Glomerular endothelial cell (primary cell): ENCODE results near the gene YPEL5. TPM values are rescaled to one million over a fixed set of nuclear protein-coding genes. Genes with fewer than 3 reads are reported as not detected.
"Not testable (repeated sequence)": the region's sequence is repeated elsewhere in the genome, so short reads cannot be mapped to it uniquely, and the experiment has no call there.

Source experiments
- DNase-seq: peaks from one replicate; pipeline ENCODE4 v3.0.0-alpha.2; 2011; ENCODE audit warnings: low read depth, low spot score; ENCODE audit errors: extremely low read depth
- total RNA-seq: library from RNA; depleted of rRNA; stranded (reverse); fragments of >200 nt; gene quantifications from 2 replicates; pipeline ENCODE4 v1.2.3, GENCODE V29; 2015

Gene YPEL5
- total RNA-seq, 1 donor from 2014 or later, result 114 TPM

- DNase-seq, result no peak
Measured at GRCh38 chr2:30136764-30137444, 9.9 kb upstream of the YPEL5 start.

GRCh38 chr2:30139131-30139870 is 7.5 kb upstream of the YPEL5 start:
- no peak for DNase-seq

GRCh38 chr2:30141136-30141535 is 5.7 kb upstream of the YPEL5 start:
- no peak for DNase-seq

GRCh38 chr2:30144260-30144659 is 2.5 kb upstream of the YPEL5 start:
- no peak for DNase-seq

GRCh38 chr2:30144951-30145350 is 1.9 kb upstream of the YPEL5 start:
- not testable (repeated sequence) for DNase-seq

- DNase-seq, result no peak
Measured at GRCh38 chr2:30145826-30146336, 926 bp upstream of the YPEL5 start.

GRCh38 chr2:30147196-30147714 is 448 bp downstream of the YPEL5 start:
- no peak for DNase-seq

GRCh38 chr2:30147715-30148610 is 1.2 kb downstream of the YPEL5 start:
- DNase-seq, result no peak

- DNase-seq, result no peak
Measured at GRCh38 chr2:30148850-30149249, 2.0 kb downstream of the YPEL5 start.

- no peak for DNase-seq
Measured at GRCh38 chr2:30149513-30149912, 2.7 kb downstream of the YPEL5 start.

- no peak for DNase-seq
Measured at GRCh38 chr2:30149976-30150375, 3.2 kb downstream of the YPEL5 start.

GRCh38 chr2:30150786-30151185 is 4.0 kb downstream of the YPEL5 start:
- no peak for DNase-seq

- no peak for DNase-seq
Measured at GRCh38 chr2:30152385-30152784, 5.6 kb downstream of the YPEL5 start.

GRCh38 chr2:30155202-30155601 is 8.4 kb downstream of the YPEL5 start:
- DNase-seq, result no peak

- no peak for DNase-seq
Measured at GRCh38 chr2:30155889-30156658, 9.3 kb downstream of the YPEL5 start.

GRCh38 chr2:30157616-30158015 is 10.8 kb downstream of the YPEL5 start:
- no peak for DNase-seq

- no peak for DNase-seq
Measured at GRCh38 chr2:30159766-30160165, 13.0 kb downstream of the YPEL5 start.

- DNase-seq, result no peak
Measured at GRCh38 chr2:30161929-30162706, 15.3 kb downstream of the YPEL5 start.

- no peak for DNase-seq
Measured at GRCh38 chr2:30162806-30163205, 16.0 kb downstream of the YPEL5 start.
